A673 (cell line): Measurements from ENCODE around the gene C1QTNF9B.

ENCODE experiments used
- CTCF ChIP-seq: fragments of 300-800, 200-600 bp; sonication (generic); conservative IDR thresholded peaks from 2 replicates; pipeline ENCODE4 v1.5.1; 2017; ENCODE audit warnings: low read depth, mild to moderate bottlenecking, antibody characterized with exemption, low read length, moderate library complexity, mixed read lengths
- EZH2 ChIP-seq: fragments of 200-600 bp; sonication (generic); IDR thresholded peaks from 2 replicates; pipeline ENCODE4 v1.6.1; 2017; ENCODE audit warnings: borderline replicate concordance, low read depth, mild to moderate bottlenecking, mixed read lengths, antibody characterized with exemption, low read length; ENCODE audit not compliant: poor library complexity, severe bottlenecking

GRCh38 chr13:23858546-23858945 lies 38.8 kb downstream of the C1QTNF9B start:
- TF ChIP-seq CTCF = no peak
- no peak for TF ChIP-seq EZH2
